Measurements from ENCODE around the gene TATDN2.

DNA sequence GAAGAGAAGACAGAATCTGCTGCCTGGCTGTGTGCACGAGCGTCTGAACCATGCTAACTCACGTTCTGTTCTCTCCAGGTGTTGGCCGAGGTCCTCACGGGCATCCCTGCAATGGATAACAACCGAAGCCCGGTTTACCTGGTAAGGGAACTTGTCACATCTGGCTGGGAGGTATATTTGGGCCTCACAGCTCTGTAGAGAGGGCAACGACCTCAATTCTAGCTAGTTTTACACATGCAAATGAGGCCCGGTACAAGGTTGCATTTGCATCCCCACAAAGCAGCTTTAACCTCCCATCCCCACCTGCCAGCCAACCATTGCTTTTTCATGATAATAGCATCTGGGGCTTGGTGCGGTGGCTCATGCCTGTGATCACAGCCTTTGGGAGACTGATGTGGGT lies 22.0 kb upstream of the TATDN2 start:
- no peak for TF ChIP-seq CTCF (conservative IDR thresholded peaks at IDR 0.05)
- TF ChIP-seq ZFX (IDR thresholded peaks at IDR 0.05), result no peak

Measured in C4-2B (cell line).